GM21576 (cell line): ENCODE data around the gene CUX1.

Experiments
- ATAC-seq: cut with Tn5 transposase; IDR thresholded peaks from one replicate; pipeline ENCODE4 v1.9.1; 2021; ENCODE audit warnings: mild to moderate bottlenecking, moderate library complexity; ENCODE audit not compliant: unreplicated experiment

The CUX1 gene

DNA sequence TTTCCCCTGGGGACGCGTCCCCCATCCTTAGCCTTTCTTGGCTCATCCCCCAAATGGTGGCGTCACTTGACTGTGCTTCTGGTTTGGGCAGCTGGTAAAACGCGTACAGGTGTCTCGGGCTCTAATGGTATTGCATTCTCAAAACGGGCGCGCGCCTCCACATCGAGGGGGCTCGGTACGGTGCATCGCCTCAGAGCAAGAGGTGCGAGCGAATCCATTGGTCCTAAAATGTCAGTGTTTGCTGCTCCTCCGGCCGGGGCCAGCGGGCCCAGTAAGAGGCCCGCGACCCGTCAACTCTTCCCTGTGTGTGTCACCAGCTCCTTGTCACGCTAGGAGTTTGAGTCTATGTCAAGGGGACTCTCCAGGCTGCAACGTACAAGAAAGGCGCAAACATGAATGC is 378.6 kb downstream of the CUX1 start:
- ATAC-seq: no peak

DNA sequence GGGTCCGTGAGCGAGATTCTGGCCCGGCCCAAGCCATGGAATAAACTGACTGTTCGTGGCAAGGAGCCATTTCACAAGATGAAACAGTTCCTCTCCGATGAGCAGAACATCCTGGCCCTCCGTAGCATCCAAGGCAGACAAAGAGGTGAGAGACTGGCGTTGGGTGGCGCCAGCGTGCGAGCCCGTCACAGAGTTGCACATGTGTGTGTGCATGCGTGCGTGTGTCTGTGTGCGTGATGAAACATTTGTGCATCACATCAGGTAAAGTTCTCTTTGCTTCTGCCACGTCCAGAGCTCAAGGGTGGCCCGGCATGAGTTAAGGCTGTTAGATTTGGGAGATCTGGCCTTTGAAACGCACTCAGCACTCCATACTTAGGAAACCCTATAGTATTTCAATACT is 379.7 kb downstream of the CUX1 start:
- no peak for ATAC-seq

DNA sequence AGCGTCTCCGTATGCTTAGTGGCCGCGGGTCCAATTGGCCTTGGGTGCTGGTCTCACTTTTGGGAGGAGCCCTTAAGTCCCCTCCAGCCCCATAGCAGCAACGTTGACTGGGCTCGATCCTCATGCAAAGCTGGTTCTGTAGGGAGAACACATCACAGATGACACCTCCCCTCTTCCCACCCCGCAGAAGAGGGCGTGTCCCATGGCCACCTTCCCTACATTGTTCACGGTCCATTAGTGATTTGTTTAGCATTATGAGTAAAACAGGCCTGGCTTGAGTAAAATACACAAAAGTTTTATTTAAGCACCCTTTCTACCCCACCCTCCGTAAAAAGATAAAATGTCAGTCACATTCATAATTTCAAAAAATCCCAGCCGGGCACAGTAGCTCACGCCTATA is 380.2 kb downstream of the CUX1 start:
- no peak for ATAC-seq

DNA sequence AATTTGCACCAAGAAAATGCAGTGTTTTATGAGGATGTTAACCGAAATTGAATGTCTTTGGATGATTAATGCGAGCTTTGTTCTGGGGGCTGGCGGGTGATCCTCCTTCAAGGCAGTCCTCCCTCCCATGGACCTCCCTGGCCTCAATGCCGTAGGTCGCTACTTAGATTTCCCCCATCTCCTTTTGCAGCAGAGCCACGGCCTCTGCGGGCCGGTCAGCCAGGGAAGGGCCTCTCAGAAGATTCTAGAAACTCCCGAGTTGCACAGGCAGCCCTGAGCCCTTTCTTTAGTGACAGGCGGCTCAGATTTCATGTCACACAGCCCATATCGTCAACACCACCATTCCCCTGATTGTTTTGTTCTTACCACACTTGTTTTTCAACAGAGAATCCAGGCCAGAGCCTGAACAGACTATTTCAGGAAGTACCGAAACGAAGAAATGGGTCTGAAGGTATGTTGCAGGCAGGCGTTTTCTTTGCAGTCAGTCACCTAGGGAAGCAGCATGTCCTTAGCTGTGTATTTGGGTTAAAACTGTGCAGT is 381.1 kb downstream of the CUX1 start:
- no peak for ATAC-seq

DNA sequence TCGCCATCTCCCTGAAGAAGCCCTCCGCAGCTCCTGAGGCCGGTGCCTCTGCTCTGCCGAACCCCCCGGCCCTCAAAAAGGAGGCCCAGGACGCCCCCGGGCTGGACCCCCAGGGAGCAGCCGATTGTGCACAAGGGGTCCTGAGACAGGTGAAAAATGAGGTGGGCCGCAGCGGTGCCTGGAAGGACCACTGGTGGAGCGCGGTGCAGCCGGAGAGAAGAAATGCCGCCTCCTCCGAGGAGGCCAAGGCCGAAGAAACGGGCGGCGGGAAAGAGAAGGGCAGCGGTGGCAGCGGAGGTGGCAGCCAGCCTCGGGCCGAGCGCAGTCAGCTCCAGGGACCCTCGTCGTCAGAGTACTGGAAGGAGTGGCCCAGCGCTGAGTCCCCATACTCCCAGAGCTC is 384.1 kb downstream of the CUX1 start:
- no peak for ATAC-seq

DNA sequence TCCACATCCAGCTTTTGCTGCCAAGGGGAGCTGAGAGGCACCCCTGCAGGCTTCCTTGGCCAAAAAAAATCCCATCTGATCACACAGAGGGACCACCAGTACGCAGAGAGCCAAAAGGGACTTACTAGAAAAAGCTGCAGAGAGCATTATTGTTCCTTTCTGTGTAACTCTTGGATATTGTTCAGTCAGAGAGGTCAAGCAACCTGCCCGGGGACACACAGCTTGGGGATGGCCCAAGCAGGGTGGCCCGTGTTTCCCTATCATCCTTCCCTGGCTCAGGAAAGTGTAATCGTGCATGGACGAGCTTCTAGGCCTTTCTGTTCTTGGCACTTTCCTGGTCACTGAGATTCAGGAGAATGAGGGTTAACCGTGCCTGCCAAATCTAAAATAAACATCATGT is 385.1 kb downstream of the CUX1 start:
- ATAC-seq: no peak

DNA sequence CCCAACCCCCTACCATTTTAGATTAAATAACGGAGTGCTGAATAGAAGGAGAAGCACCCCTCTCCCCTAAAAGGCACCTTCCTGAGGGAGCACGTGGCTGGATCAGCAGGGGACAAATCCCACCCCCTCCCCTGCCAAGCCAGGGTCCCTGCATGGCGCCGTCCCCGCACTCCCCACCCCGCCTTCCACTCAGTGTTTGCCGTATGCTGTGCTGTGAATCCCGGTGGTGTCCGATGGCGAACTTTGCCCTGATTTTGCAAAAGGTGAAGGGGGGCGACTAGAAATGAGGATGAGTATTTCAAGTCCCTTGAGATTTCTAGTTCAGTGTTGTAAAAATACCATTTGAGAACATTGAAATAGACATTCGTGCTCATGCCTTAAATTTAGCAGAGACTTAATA is 385.8 kb downstream of the CUX1 start:
- no peak for ATAC-seq

DNA sequence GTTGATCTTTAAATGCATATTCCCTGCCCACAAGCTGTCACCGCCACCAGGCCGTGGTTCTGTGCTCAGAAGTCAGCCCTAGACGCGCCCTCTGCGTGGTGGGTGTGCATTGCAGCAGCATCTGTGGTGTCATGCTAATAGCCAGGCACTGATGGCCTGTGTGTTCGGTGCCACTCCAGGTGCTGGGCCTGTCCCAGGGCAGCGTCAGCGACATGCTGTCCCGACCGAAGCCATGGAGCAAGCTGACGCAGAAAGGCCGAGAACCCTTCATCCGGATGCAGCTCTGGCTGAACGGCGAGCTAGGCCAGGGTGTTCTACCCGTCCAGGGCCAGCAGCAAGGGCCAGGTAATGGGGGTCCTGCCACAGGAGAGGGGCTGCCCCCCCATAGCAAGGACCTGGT is 386.8 kb downstream of the CUX1 start:
- no peak for ATAC-seq

DNA sequence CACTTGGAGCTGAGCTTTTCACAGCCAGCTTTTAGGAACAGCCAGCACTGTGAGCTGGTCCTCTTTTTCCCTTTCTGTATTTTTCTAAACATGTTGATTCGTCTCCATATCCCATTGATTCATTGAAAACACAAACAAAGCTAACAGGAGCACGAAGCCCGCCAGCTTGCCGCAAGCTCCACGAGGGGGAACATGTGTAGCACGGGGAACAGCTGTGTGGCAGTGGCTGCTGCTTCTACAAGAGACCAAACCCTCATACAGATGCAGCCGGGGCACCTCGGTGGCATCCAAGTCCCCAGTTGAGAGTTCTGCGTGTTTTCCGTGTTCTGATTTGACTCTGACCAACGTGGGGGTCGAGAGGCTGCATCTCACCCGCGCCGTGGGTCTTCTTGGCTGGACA is 388.5 kb downstream of the CUX1 start:
- no peak for ATAC-seq

DNA sequence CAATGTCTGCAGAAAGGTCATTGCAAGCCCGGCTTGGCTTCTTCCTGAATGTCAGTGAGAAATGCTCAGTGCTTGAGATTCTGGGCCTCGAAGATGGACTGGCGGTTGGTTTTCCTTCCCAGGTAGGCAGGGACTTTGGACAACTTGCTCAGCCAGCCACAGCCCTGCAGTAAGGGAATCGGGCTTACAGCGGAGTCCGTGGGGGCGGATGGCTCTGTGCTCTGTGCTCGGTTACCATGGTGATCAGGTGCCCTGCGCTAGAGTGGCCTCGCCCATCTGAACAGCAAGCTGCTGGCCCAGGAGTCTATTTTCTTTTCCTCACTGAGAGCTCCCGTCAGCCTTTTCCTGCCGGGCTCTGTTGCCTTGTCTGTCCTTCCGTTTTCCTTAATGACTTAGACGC is 391.4 kb downstream of the CUX1 start:
- no peak for ATAC-seq

DNA sequence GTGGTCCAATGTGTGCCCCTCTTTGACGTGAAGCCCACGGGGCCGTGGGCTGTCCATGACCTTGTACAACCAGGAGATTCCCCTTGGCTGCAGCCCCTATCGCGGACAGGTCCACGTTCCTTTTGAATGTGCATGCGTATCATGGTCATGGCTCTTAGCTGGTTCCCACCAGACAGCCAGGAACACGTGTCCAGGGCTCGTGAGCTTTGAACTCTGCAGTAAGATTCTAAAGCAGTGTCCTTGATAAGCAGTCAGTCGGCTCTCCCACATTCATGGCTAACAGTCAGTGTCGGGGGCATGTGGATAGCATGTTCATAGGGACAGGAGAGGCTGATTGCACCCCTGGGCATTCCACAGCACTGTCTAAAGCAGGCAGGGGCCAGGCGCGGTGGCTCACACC is 393.4 kb downstream of the CUX1 start:
- no peak for ATAC-seq

DNA sequence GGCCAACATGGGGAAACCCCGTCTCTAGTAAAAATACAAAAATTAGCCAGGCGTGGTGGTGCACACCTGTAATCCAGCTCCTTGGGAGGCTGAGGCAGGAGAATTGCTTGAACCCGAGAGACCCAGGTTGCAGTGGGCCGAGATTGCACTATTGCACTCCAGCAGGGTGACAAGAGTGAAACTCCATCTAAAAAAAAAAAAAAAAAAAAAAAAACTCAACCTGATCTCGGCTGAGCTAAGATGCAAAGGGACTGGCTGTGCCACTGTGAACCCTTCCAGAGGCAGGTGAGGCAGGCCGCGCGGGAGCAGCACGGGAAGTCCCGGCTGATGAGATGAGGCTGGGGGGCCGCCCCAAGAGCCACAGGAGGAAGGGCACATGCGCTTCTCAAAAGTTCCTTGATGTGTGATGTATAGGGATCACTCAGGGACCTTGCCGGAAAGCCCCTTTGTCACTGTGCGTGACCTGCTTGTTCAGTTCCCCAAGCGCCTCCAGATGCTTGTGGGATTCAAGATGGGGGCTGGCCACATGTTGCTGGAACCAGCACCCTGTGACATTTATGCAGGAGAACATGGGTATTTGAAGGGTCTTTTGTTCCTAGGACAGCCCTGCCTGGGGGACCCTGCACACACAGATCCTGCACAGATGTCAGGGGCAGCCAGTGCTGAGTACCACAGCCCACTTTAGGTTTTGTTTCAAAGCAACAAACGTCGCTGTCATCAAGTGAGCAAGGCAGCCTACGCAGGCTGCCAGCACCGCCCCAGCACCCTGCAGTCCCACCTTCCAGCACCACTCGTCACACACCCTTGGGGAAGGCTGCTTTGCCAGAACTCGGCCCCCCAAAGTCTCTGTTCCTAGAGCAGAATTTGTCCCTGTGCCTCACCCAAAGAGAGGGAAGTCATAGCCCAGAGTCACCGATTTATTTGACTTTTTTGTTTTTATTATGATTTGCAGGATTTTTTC is 394.4 kb downstream of the CUX1 start:
- peak; percentile 77 for ATAC-seq

DNA sequence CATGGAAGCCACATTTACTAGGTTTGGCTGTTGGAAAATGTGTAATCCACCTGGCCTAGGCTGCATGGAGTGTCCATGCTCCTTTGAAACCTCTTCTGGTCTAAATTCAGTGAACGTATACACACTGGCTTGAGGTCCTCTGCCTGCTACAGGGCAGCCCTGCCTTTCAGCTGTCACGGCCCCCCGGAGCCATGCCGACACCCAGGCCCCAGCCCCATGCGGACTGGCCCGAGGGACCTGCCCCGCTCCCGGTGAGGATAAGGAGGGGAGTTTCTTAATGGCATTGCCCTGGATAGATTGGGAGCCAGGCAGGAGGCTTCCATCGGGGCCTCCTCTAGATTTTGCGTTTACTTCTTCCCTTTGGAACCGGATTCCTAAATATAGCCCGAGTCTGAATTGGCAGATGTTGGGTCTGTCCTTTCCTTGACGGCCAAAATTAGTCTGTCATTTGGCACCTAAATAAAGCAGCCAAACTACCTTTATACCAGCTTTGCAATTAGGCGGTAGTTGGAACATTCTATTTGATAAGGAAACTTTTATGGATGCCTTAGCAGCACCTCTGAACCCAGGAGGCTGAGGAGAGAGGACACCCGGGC is 397.1 kb downstream of the CUX1 start:
- ATAC-seq: no peak

DNA sequence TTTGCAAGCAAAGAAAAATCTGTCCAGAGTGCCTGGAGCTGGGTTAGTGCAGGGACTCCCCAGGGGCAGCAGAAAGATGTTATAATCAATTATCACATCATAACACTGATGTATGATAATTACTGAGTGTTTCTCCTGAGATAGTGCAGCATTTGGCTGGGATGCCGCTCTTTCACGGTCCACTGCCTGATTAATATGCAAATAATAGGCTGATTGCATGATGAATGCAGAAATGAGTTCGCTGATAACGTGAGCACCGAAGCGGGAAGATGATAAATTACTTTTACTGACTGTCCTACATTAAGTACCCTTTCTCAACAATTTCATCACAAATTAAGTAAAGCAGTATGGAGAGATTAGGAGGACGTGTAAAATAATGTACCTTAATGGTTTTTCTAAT is 397.8 kb downstream of the CUX1 start:
- no peak for ATAC-seq

DNA sequence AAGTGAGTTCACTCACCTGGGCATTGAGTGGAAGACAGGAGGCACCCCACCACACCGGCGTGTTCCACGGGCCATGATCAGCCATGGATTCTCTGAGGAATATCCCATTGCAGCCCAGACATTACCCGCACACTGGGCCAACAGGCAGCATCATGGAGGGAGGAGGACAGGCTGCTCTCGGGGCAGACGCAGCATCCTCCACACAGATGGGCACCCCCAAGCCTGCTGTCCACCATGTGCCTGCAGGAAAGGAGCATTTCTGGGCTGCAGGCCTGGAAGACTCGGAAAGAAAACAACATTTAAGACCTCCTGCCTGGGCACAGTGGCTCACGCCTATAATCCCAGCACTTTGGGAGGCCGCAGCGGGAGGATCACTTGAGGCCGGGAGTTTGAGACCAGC is 398.3 kb downstream of the CUX1 start:
- no peak for ATAC-seq

DNA sequence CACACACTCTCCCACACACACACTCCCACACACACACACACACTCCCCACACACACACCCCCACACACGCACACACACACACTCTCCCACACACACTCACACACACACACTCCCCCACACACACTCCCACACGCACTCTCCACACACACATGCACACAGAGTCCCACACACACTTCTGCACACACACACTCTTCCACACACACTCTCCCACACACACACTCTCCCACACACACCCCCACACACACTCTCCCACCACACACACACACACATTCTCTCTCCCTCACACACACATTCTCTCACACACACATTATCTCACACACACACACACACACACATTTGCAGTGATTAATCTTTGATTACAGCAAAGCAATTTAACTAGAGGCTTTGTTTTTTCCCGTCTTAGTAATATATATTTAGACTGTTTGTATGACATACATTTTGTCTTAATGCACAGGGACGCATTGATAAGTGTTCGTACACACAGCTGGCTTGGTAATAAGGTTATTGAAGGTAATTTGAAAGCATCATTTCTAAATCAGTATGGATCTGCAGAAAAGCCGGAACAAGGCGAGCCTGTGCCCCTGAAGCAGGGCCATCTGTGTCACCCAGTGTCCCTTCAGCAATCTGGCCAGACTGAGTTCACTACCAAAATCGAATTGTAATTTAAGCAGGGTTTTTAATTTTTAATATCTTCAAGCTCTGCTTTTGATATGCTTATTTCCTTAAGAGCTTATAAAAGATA is 399.3 kb downstream of the CUX1 start:
- no peak for ATAC-seq

DNA sequence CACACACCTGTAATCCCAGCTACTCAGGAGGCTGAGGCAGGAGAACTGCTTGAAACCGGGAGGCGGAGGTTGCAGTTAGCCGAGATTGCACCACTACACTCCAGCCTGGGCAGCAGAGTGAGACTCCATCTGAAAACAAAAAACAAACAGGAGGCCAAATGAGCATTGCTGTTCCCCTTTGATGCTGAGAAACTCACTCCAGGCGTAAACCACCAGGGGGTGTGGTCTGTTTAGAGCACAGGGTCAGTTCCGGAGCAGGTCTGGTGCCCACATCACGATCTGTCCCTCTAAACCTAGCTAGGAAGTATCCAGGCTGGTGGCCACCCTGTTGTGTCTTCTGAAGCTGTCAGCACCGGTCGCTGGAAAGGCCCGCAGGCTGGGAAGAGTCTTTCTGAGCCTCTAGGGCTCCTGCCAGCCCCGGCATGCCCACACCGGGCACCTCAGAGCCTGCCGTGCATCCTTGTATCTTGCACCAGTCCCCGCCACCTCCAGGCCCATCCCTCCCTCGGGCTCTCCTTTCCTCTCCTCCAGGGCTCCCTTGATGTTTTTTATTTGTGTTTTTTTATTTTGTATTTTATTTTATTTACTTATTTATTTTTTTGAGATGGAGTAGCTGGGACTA is 402.9 kb downstream of the CUX1 start:
- no peak for ATAC-seq

DNA sequence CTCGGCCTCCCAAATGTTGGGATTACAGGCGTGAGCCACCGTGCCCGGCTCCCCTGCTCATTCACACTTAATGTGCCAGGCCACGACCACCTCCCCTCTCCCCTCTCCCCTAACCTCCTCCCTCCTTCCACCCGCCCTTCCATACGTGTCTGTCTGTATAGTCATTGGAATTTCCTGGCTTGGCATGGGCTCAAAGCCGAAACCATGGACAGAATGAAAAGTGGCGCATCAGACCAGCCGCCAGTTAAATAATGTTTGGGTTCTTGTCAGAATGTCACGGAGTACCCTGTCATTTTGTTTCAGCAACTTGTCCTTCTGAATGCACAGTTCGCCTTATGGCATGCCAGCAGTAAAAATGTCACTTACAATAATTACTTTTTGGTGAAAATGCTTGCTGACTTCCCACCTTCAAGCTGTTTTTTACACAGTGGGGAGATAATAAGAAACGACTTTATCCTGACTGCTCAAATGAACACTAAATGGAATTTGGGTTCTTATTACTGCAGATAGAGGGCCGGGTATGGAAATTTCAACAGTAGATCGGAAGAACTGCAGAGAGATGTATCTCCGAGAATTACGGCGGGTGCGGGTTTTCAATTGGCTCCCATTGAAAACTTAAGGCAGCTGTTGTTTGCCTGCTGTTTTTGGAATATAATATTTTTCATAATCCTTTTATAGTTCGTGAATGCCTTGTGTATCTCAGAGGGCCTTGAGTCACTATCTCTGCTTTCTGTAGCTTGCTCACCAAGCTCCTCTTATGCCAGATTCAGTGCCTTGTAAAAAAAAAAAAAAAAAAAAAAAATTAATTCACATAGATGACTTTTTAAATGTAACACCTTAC is 403.8 kb downstream of the CUX1 start:
- no peak for ATAC-seq

DNA sequence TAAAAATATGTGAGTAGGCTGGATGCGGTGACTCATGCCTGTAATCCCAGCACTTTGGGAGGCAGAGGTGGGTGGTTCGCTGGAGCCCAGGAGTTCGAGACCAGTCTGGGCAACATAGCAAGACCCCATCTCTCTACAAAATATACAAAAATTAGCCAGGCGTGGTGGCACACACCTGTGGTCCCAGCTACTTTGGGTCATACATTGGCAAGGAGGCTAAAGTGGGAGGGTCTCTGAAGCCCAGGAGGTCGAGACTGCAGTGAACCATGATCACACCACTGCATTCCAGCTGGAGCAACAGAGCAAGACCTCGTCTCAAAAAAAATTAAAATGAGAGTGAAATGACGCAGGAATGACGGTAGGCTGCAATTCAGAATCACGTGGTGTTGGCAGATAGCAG is 404.5 kb downstream of the CUX1 start:
- no peak for ATAC-seq

DNA sequence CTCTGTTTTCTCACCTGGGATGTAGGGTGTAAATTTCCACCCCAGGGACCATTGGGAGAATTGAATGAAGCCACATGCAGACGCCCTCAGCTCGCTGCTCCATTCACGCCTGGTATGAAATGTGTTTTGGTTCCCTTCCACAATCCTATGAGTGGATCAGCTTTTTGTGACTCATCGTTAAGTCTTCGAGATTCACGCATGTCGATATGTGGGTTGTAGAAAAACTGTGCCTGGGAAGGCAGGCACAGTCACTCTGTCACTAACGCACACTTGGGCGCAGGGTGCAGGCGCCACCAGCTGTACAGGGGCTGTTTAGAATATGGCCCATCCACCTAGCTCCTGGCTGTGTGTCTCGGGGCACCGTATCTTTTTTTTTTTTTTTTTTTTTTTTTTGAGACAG is 405.0 kb downstream of the CUX1 start:
- ATAC-seq: no peak
